Stomach (tissue), 9 donors: ENCODE measurements around the gene DIPK1C. TPM values are rescaled to one million over a fixed set of nuclear protein-coding genes. Genes with fewer than 3 reads are reported as not detected.

Source experiments
- DNase-seq, 2 donors: peaks; one replicate each; pipeline versions ENCODE4 v3.0.0 to v3.0.0-alpha.2; 2013 to 2019
- H3K27ac ChIP-seq, 5 donors: fragments of 200-600 bp in 4 of 5; sonication (generic) in 4 of 5; one replicate each; pipeline ENCODE4 v1.5.1; 2013 to 2019; ENCODE audit warnings: mild to moderate bottlenecking in 1 of 5, moderate library complexity in 1 of 5
- H3K27me3 ChIP-seq, 3 donors: fragments of 200-600 bp; sonication (generic); one replicate each; pipeline ENCODE4 v1.5.1; 2017 to 2019; ENCODE audit warnings: mixed run types in 1 of 3
- H3K36me3 ChIP-seq, 4 donors: fragments of 200-600 bp; sonication (generic); 1 replicate in 3 of 4; 2 replicates in 1 of 4; pipeline ENCODE4 v1.5.1; 2016 to 2019
- H3K4me1 ChIP-seq, 4 donors: fragments of 200-600 bp; sonication (generic); one replicate each; pipeline ENCODE4 v1.5.1; 2016 to 2019
- H3K4me3 ChIP-seq, 4 donors: fragments of 200-600 bp; sonication (generic) in 3 of 4; one replicate each; pipeline ENCODE4 v1.5.1; 2016 to 2019; ENCODE audit warnings: mild to moderate bottlenecking in 1 of 4
- H3K9me3 ChIP-seq, 4 donors: fragments of 200-600 bp; sonication (generic); one replicate each; pipeline ENCODE4 v1.5.1; 2016 to 2019
- EP300 ChIP-seq: sonication (generic); formaldehyde crosslinking; IDR thresholded peaks from one replicate; pipeline ENCODE4 v1.6.1; 2017; ENCODE audit warnings: antibody characterized with exemption
- POLR2A ChIP-seq, 4 donors: fragments of 450-650 bp; IDR thresholded peaks; one replicate each; pipeline ENCODE4 v1.6.1; 2016; ENCODE audit warnings: antibody characterized with exemption in 4 of 4, control low read depth in 2 of 4, mild to moderate bottlenecking in 1 of 4, moderate library complexity in 1 of 4
- POLR2AphosphoS5 ChIP-seq, 3 donors: sonication (generic); formaldehyde crosslinking; IDR thresholded peaks; one replicate each; pipeline ENCODE4 v1.6.1; 2016; ENCODE audit warnings: antibody characterized with exemption in 3 of 3
- WGBS, 5 donors: extraction: QIAGEN DNeasy Blood & Tissue Kit in 3 of 5; methylation state at CpG; one replicate each; pipeline versions ENCODE4 v1.1.5 to v1.1.7; 2013 to 2018; 5-methylcytosine and 5-hydroxymethylcytosine counted together
- intact Hi-C: fragments of 100-400 bp; cut with DNase I; formaldehyde crosslinking; loops from one replicate; pipeline ENCODE4 v1.15.1; 2023; ENCODE audit warnings: low total_unique reads
- polyA plus RNA-seq, 3 donors: library from polyadenylated mRNA; stranded (reverse); fragments of 200-250 nt; gene quantifications; one replicate each; pipeline ENCODE4 v1.2.3, GENCODE V29; 2013
- total RNA-seq, 5 donors: library from RNA; depleted of rRNA; stranded (reverse); fragments of >200 nt; gene quantifications; one replicate each; pipeline versions ENCODE4 v1.1.0 to v1.2.3, GENCODE V29; 2014 to 2016
- TF ChIP-seq, protein P1 (sequence below), 7 experiments: fragments of 450-650 bp in 4 of 7; fragments of 200-600 bp in 3 of 7; sonication (generic) in 3 of 7; IDR thresholded peaks; one replicate each; pipeline ENCODE4 v1.5.1; 2016 to 2019; ENCODE audit warnings: antibody characterized with exemption in 7 of 7, control low read depth in 2 of 7, mild to moderate bottlenecking in 1 of 7
- donor health status: healthy with polysubstance abuse.
- donor health status: Bipolar disorder and iron deficiency.
- donor health status: healthy.

The DIPK1C gene
- total and polyA plus RNA-seq, 8 donors: 0.55 to 2.3 (median 1.8) TPM; not detected in 3

DNA sequence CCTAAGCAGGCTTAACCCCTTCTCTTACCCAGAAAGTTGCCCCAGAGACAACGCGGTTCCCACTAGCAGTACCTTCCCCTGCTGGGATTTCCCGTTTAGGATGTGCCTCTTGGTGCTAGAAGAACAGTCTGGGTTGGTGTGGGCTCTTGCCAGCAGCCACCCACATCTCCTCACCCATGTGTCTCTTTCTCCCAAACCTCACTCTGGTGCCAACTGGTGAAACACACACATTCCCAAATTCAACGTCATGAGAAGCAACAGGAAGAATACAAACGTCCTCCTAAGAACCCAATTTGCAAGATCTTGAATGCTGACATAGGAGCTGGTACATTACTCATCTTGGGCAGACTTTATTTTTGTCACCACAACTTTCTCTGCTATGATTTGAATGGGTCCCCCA lies 36.2 kb downstream of the DIPK1C start:
- 71 to 82% (median 80%) methylated on average over 5 of the region's 5 CpGs for WGBS, 5 donors
- no peak overlapping the region for H3K27ac ChIP-seq

DNA sequence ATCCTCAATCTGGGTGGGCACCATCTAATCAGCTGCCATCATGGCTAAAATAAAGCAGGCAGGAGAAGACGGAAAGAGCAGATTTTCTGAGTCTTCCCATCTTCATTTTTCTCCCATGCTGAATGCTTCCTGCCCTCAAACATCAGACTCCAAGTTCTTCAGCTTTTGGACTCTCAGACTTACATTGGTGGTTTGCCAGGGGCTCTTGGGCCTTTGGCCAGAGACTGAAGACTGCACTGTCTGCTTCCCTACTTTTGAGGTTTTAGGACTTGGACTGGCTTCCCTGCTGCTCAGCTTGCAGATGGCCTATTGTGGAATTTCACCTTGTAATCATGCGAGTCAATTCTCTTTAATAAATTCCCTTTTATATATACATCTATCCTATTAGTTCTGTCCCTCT lies 36.6 kb downstream of the DIPK1C start:
- DNase-seq: peak in 1 of 2 donors; percentile 59
- intact Hi-C loops: no loop called here
- Histone ChIP-seq H3K27ac (no peak overlapping the region), H3K4me1 (no peaks in the 10 kb centered on the region), H3K9me3 (no peaks in the 10 kb centered on the region), H3K36me3 (no peaks in the 10 kb centered on the region), H3K4me3 (no peak overlapping the region), H3K27me3 (no peaks in the 10 kb centered on the region)
- TF ChIP-seq, protein P1, sequence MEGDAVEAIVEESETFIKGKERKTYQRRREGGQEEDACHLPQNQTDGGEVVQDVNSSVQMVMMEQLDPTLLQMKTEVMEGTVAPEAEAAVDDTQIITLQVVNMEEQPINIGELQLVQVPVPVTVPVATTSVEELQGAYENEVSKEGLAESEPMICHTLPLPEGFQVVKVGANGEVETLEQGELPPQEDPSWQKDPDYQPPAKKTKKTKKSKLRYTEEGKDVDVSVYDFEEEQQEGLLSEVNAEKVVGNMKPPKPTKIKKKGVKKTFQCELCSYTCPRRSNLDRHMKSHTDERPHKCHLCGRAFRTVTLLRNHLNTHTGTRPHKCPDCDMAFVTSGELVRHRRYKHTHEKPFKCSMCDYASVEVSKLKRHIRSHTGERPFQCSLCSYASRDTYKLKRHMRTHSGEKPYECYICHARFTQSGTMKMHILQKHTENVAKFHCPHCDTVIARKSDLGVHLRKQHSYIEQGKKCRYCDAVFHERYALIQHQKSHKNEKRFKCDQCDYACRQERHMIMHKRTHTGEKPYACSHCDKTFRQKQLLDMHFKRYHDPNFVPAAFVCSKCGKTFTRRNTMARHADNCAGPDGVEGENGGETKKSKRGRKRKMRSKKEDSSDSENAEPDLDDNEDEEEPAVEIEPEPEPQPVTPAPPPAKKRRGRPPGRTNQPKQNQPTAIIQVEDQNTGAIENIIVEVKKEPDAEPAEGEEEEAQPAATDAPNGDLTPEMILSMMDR (IDR thresholded peaks at IDR 0.05): no peak
- TF ChIP-seq POLR2A (IDR thresholded peaks at IDR 0.05) (no peak), POLR2AphosphoS5 (IDR thresholded peaks at IDR 0.05) (no peak), EP300 (no peak)
- WGBS, 5 donors: 49 to 81% (median 70%) methylated on average over 2 of the region's 2 CpGs

More for the DNA sequence above, 36.2 kb downstream of the DIPK1C start:
- H3K27me3 ChIP-seq: no peaks in the 10 kb centered on the region
- DNase-seq: no peak
- H3K4me3 ChIP-seq: no peak overlapping the region
- TF ChIP-seq POLR2AphosphoS5 (IDR thresholded peaks at IDR 0.05) (no peak), EP300 (no peak), POLR2A (IDR thresholded peaks at IDR 0.05) (no peak)
- intact Hi-C loops: no loop called here
- H3K36me3 ChIP-seq: no peaks in the 10 kb centered on the region
- H3K9me3 ChIP-seq: no peaks in the 10 kb centered on the region
- no peaks in the 10 kb centered on the region for H3K4me1 ChIP-seq

GRCh38 chr18:74419761-74420160 lies 37.3 kb downstream of the DIPK1C start:
- Histone ChIP-seq H3K27ac (no peak overlapping the region), H3K9me3 (no peaks in the 10 kb centered on the region), H3K4me3 (no peak overlapping the region), H3K36me3 (no peaks in the 10 kb centered on the region), H3K27me3 (no peaks in the 10 kb centered on the region), H3K4me1 (no peaks in the 10 kb centered on the region)
- TF ChIP-seq, protein P1 (IDR thresholded peaks at IDR 0.05): no peak
- TF ChIP-seq POLR2AphosphoS5 (IDR thresholded peaks at IDR 0.05): no peak
- no peak for TF ChIP-seq POLR2A (IDR thresholded peaks at IDR 0.05)
- no peak for TF ChIP-seq EP300
- intact Hi-C loops: no loop called here
- 71 to 83% (median 79%) methylated on average over 4 of the region's 4 CpGs for WGBS, 5 donors
- DNase-seq: no peak

- no peaks in the 10 kb centered on the region for H3K4me1 ChIP-seq
- H3K27me3 ChIP-seq: no peaks in the 10 kb centered on the region
- DNase-seq: no peak
- no peaks in the 10 kb centered on the region for H3K36me3 ChIP-seq
- no peaks in the 10 kb centered on the region for H3K9me3 ChIP-seq
- H3K4me3 ChIP-seq: no peak overlapping the region
- WGBS, 5 donors: 30 to 61% (median 57%) methylated on average over 2 of the region's 2 CpGs
- H3K27ac ChIP-seq: no peak overlapping the region
- TF ChIP-seq POLR2A (IDR thresholded peaks at IDR 0.05) (no peak), EP300 (no peak), POLR2AphosphoS5 (IDR thresholded peaks at IDR 0.05) (no peak)
- TF ChIP-seq, protein P1 (IDR thresholded peaks at IDR 0.05): no peak
- intact Hi-C loops: no loop called here
Measured at GRCh38 chr18:74418023-74418422, 39.1 kb downstream of the DIPK1C start.

GRCh38 chr18:74416124-74416523 lies 41.0 kb downstream of the DIPK1C start:
- intact Hi-C loops: no loop called here
- no peaks in the 10 kb centered on the region for H3K36me3 ChIP-seq
- WGBS, 5 donors: 74 to 85% (median 81%) methylated on average over 12 of the region's 12 CpGs
- H3K27me3 ChIP-seq: peaks cover 0 to 15% (median 0%) of the 10 kb centered on the region in 3 donors
- DNase-seq: no peak
- TF ChIP-seq POLR2A (IDR thresholded peaks at IDR 0.05): no peak
- TF ChIP-seq EP300: no peak
- TF ChIP-seq POLR2AphosphoS5 (IDR thresholded peaks at IDR 0.05): no peak
- TF ChIP-seq, protein P1 (IDR thresholded peaks at IDR 0.05): no peak
- H3K27ac ChIP-seq: no peak overlapping the region
- no peak overlapping the region for H3K4me3 ChIP-seq
- no peaks in the 10 kb centered on the region for H3K9me3 ChIP-seq
- H3K4me1 ChIP-seq: no peaks in the 10 kb centered on the region
